Trophoblast cell (in vitro differentiated cells and primary cell): ENCODE measurements around the gene TRAF3IP1.

ENCODE experiments used
- DNase-seq, 2 donors: peaks; one replicate each; pipeline ENCODE4 v3.0.0-alpha.2; 2016
- H2AFZ ChIP-seq: 2 replicates; pipeline ENCODE4 v1.6.1; 2013; ENCODE audit warnings: low read length, moderate library complexity, mild to moderate bottlenecking; ENCODE audit not compliant: insufficient read depth, poor library complexity
- H2AK5ac ChIP-seq: 2 replicates; pipeline ENCODE4 v1.6.1; 2013; ENCODE audit warnings: mild to moderate bottlenecking, low read length
- H2BK120ac ChIP-seq: 2 replicates; pipeline ENCODE4 v1.6.1; 2013; ENCODE audit warnings: low read length, mild to moderate bottlenecking, moderate library complexity; ENCODE audit not compliant: insufficient read depth, poor library complexity
- H2BK12ac ChIP-seq: 2 replicates; pipeline ENCODE4 v1.6.1; 2013; ENCODE audit warnings: mild to moderate bottlenecking, low read length, moderate library complexity
- H2BK5ac ChIP-seq: 2 replicates; pipeline ENCODE4 v1.6.1; 2013; ENCODE audit warnings: low read length, low read depth, moderate library complexity, mild to moderate bottlenecking; ENCODE audit not compliant: poor library complexity
- H3K14ac ChIP-seq: 2 replicates; pipeline ENCODE4 v1.6.1; 2013; ENCODE audit warnings: mild to moderate bottlenecking, low read length
- H3K18ac ChIP-seq: 2 replicates; pipeline ENCODE4 v1.6.1; 2013; ENCODE audit warnings: mild to moderate bottlenecking, low read length
- H3K23ac ChIP-seq: 2 replicates; pipeline ENCODE4 v1.6.1; 2013; ENCODE audit warnings: low read length
- H3K27ac ChIP-seq: 2 replicates; pipeline ENCODE4 v1.5.1; 2013; ENCODE audit warnings: low read depth, mild to moderate bottlenecking, inconsistent platforms, low read length, moderate library complexity
- H3K27me3 ChIP-seq: 2 replicates; pipeline ENCODE4 v1.6.1; 2013; ENCODE audit warnings: inconsistent platforms, mild to moderate bottlenecking, low read length, moderate library complexity; ENCODE audit not compliant: insufficient read depth
- H3K36me3 ChIP-seq, 2 experiments: 1 replicate in 1 of 2; 2 replicates in 1 of 2; pipeline ENCODE4 v1.6.1; 2013; ENCODE audit warnings: low read length in 2 of 2, mild to moderate bottlenecking in 2 of 2, moderate library complexity in 1 of 2; ENCODE audit not compliant: insufficient read depth in 2 of 2, control insufficient read depth in 1 of 2
- H3K4ac ChIP-seq: 2 replicates; pipeline ENCODE4 v1.6.1; 2013; ENCODE audit warnings: low read depth, mild to moderate bottlenecking, low read length, moderate library complexity
- H3K4me1 ChIP-seq, 2 experiments: 1 replicate in 1 of 2; 2 replicates in 1 of 2; pipeline ENCODE4 v1.6.1; 2013; ENCODE audit warnings: low read length in 2 of 2, mild to moderate bottlenecking in 2 of 2, moderate library complexity in 1 of 2; ENCODE audit not compliant: insufficient read depth in 2 of 2, control insufficient read depth in 1 of 2
- H3K4me2 ChIP-seq: 2 replicates; pipeline ENCODE4 v1.6.1; 2013; ENCODE audit warnings: inconsistent platforms, mild to moderate bottlenecking, low read length, moderate library complexity
- H3K4me3 ChIP-seq: 2 replicates; pipeline ENCODE4 v1.5.1; 2013; ENCODE audit warnings: mild to moderate bottlenecking, low read depth, low read length, inconsistent platforms
- H3K79me1 ChIP-seq: one replicate; pipeline ENCODE4 v1.6.1; 2013; ENCODE audit warnings: low read length
- H3K79me2 ChIP-seq: 2 replicates; pipeline ENCODE4 v1.6.1; 2013; ENCODE audit warnings: low read length, mild to moderate bottlenecking; ENCODE audit not compliant: control insufficient read depth, insufficient read depth, poor library complexity
- H3K9ac ChIP-seq: 2 replicates; pipeline ENCODE4 v1.6.1; 2013; ENCODE audit warnings: mild to moderate bottlenecking, low read length
- H3K9me3 ChIP-seq: 2 replicates; pipeline ENCODE4 v1.6.1; 2013; ENCODE audit warnings: low read depth, mild to moderate bottlenecking, control low read depth, inconsistent platforms, low read length; ENCODE audit not compliant: insufficient read depth
- H4K12ac ChIP-seq: 2 replicates; pipeline ENCODE4 v1.6.1; 2013; ENCODE audit warnings: low read depth, mild to moderate bottlenecking, low read length, moderate library complexity
- H4K8ac ChIP-seq: 2 replicates; pipeline ENCODE4 v1.6.1; 2013; ENCODE audit warnings: low read depth, mild to moderate bottlenecking, low read length, moderate library complexity
- H4K91ac ChIP-seq: one replicate; pipeline ENCODE4 v1.6.1; 2013; ENCODE audit warnings: low read depth, mild to moderate bottlenecking, low read length, moderate library complexity
- WGBS: extraction: QIAGEN DNeasy Blood & Tissue Kit; methylation state at CpG from one replicate; pipeline ENCODE4 v1.1.7; 2013; ENCODE audit warnings: missing lambda C conversion rate; ENCODE audit not compliant: insufficient read length, insufficient coverage; ENCODE audit errors: extremely low coverage; 5-methylcytosine and 5-hydroxymethylcytosine counted together

Gene TRAF3IP1

GRCh38 chr2:238336151-238336550 is 15.8 kb downstream of the TRAF3IP1 start:
- Histone ChIP-seq H3K9me3 (no peaks in the 10 kb centered on the region), H3K9ac (no peak overlapping the region), H3K23ac (no peak overlapping the region), H2BK12ac (no peak overlapping the region), H4K8ac (no peak overlapping the region), H3K79me2 (no peaks in the 10 kb centered on the region), H2BK120ac (no peak overlapping the region), H3K4me3 (no peak overlapping the region), H2AFZ (no peak overlapping the region), H3K36me3 (peaks cover 0 to 5% of the 10 kb centered on the region in 2 experiments), H3K4me1 (no peaks in the 10 kb centered on the region), H3K4me2 (no peak overlapping the region), H2AK5ac (no peak overlapping the region), H2BK5ac (no peak overlapping the region), H3K4ac (no peak overlapping the region), H3K14ac (no peak overlapping the region), H3K18ac (no peak overlapping the region), H4K12ac (no peak overlapping the region), H3K79me1 (no peaks in the 10 kb centered on the region), H3K27ac (no peak overlapping the region), H4K91ac (no peak overlapping the region), H3K27me3 (no peaks in the 10 kb centered on the region)
- no CpG with 5 or more reads among the region's 2 CpGs for WGBS
- no peak for DNase-seq

- H3K27me3 ChIP-seq = no peaks in the 10 kb centered on the region
- no peak overlapping the region for H2AFZ ChIP-seq
- no peak for DNase-seq
- H3K4me1 ChIP-seq = no peaks in the 10 kb centered on the region
- H2BK5ac ChIP-seq = no peak overlapping the region
- H2BK120ac ChIP-seq = no peak overlapping the region
- H3K18ac ChIP-seq = no peak overlapping the region
- no peak overlapping the region for H3K4ac ChIP-seq
- no peak overlapping the region for H3K23ac ChIP-seq
- H3K4me3 ChIP-seq = no peak overlapping the region
- H2AK5ac ChIP-seq = no peak overlapping the region
- no peak overlapping the region for H3K9ac ChIP-seq
- H3K9me3 ChIP-seq = no peaks in the 10 kb centered on the region
- no peak overlapping the region for H3K14ac ChIP-seq
- no peak overlapping the region for H4K12ac ChIP-seq
- no peak overlapping the region for H4K8ac ChIP-seq
- H3K36me3 ChIP-seq = peaks cover 0 to 5% of the 10 kb centered on the region in 2 experiments
- no peaks in the 10 kb centered on the region for H3K79me2 ChIP-seq
- H4K91ac ChIP-seq = no peak overlapping the region
- no CpG with 5 or more reads among the region's 5 CpGs for WGBS
- H2BK12ac ChIP-seq = no peak overlapping the region
- no peak overlapping the region for H3K27ac ChIP-seq
- H3K4me2 ChIP-seq = no peak overlapping the region
- H3K79me1 ChIP-seq = no peaks in the 10 kb centered on the region
Observed at GRCh38 chr2:238336793-238337444, 16.6 kb downstream of the TRAF3IP1 start.

DNA sequence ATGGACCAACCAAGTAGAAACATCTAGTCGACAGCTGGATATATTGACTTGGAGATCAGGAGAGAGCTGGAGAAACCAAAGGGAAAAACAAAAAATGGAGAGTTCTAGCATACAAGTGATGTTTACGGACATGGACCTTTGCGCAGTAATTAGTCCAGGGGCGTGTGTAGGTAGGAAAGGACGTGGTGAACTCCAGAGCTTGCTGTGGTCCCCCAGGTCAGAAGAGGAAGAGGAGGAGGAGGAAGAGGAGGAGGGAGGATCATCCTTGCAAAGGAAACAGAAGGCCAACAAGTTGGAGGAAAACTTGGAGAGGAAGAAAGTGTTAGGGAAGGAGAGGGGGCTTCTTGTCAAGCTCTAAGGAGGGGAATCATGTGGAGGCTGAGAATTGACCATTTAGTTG is 17.5 kb downstream of the TRAF3IP1 start:
- Histone ChIP-seq H3K9ac (no peak overlapping the region), H3K79me1 (no peaks in the 10 kb centered on the region), H2BK12ac (no peak overlapping the region), H2AK5ac (no peak overlapping the region), H3K4me2 (no peak overlapping the region), H2BK5ac (no peak overlapping the region), H3K23ac (no peak overlapping the region), H3K27ac (no peak overlapping the region), H3K14ac (no peak overlapping the region), H3K79me2 (no peaks in the 10 kb centered on the region), H2AFZ (no peak overlapping the region), H3K18ac (no peak overlapping the region), H4K91ac (no peak overlapping the region), H2BK120ac (no peak overlapping the region), H3K4me3 (no peak overlapping the region), H3K36me3 (peaks cover 0 to 5% of the 10 kb centered on the region in 2 experiments), H3K27me3 (no peaks in the 10 kb centered on the region), H3K4ac (no peak overlapping the region), H4K12ac (no peak overlapping the region), H3K4me1 (no peaks in the 10 kb centered on the region), H3K9me3 (no peaks in the 10 kb centered on the region), H4K8ac (no peak overlapping the region)
- no peak for DNase-seq
- WGBS = no CpG with 5 or more reads among the region's 5 CpGs

GRCh38 chr2:238338710-238339394 is 18.5 kb downstream of the TRAF3IP1 start:
- no peaks in the 10 kb centered on the region for H3K79me2 ChIP-seq
- no peak overlapping the region for H2AK5ac ChIP-seq
- DNase-seq = no peak
- no peak overlapping the region for H3K9ac ChIP-seq
- H2BK12ac ChIP-seq = no peak overlapping the region
- H4K91ac ChIP-seq = no peak overlapping the region
- H3K9me3 ChIP-seq = no peaks in the 10 kb centered on the region
- no peaks in the 10 kb centered on the region for H3K27me3 ChIP-seq
- H4K8ac ChIP-seq = no peak overlapping the region
- H3K23ac ChIP-seq = no peak overlapping the region
- no peak overlapping the region for H3K27ac ChIP-seq
- H4K12ac ChIP-seq = no peak overlapping the region
- no peak overlapping the region for H3K18ac ChIP-seq
- WGBS = no CpG with 5 or more reads among the region's 15 CpGs
- no peak overlapping the region for H3K4ac ChIP-seq
- no peaks in the 10 kb centered on the region for H3K79me1 ChIP-seq
- H3K14ac ChIP-seq = no peak overlapping the region
- no peak overlapping the region for H3K4me3 ChIP-seq
- no peak overlapping the region for H2BK5ac ChIP-seq
- peaks cover 0 to 5% of the 10 kb centered on the region in 2 experiments for H3K36me3 ChIP-seq
- H2BK120ac ChIP-seq = no peak overlapping the region
- no peak overlapping the region for H3K4me2 ChIP-seq
- no peak overlapping the region for H2AFZ ChIP-seq
- H3K4me1 ChIP-seq = no peaks in the 10 kb centered on the region
